Glutamatergic neuron (in vitro differentiated cells): ENCODE data around the gene SH3BP5. TPM values are rescaled to one million over a fixed set of nuclear protein-coding genes. Genes with fewer than 3 reads are reported as not detected.

Experiments
- DNase-seq: peaks from one replicate; pipeline ENCODE4 v3.0.0; 2022
- H3K27ac Mint-ChIP-seq: one replicate; pipeline ENCODE4 v1.8.0; 2020; ENCODE audit warnings: mild to moderate bottlenecking, mixed read lengths, inconsistent platforms; ENCODE audit not compliant: unreplicated experiment
- H3K27me3 Mint-ChIP-seq: one replicate; pipeline ENCODE4 v1.8.0; 2020; ENCODE audit warnings: mild to moderate bottlenecking, moderate library complexity, mixed read lengths, inconsistent platforms; ENCODE audit not compliant: unreplicated experiment
- H3K36me3 Mint-ChIP-seq: one replicate; pipeline ENCODE4 v1.8.0; 2020; ENCODE audit warnings: mild to moderate bottlenecking, mixed read lengths, inconsistent platforms; ENCODE audit not compliant: unreplicated experiment
- H3K4me1 Mint-ChIP-seq: one replicate; pipeline ENCODE4 v1.8.0; 2020; ENCODE audit warnings: mild to moderate bottlenecking, low read depth, mixed read lengths, inconsistent platforms; ENCODE audit not compliant: unreplicated experiment
- H3K4me3 Mint-ChIP-seq: one replicate; pipeline ENCODE4 v1.8.0; 2020; ENCODE audit warnings: mild to moderate bottlenecking, mixed read lengths, inconsistent platforms; ENCODE audit not compliant: unreplicated experiment
- H3K9me3 Mint-ChIP-seq: one replicate; pipeline ENCODE4 v1.8.0; 2020; ENCODE audit warnings: mild to moderate bottlenecking, moderate library complexity, mixed read lengths, inconsistent platforms; ENCODE audit not compliant: unreplicated experiment
- total RNA-seq: library from RNA; stranded (reverse); fragmentation: NEBNext Ultra II Directional; extraction: Animal tissue kit (Norgen Biotek cat#: 25700); gene quantifications from one replicate; pipeline ENCODE4 v1.2.1, GENCODE V29; 2021; ENCODE audit not compliant: unreplicated experiment
- TF ChIP-seq, protein P1 (sequence below): fragments of 200-600 bp; sonication (generic); IDR thresholded peaks from one replicate; pipeline ENCODE4 v1.5.0; 2021; ENCODE audit not compliant: partially characterized antibody, unreplicated experiment

Gene SH3BP5
- total RNA-seq, 1 donor from 2014 or later = 25.3 TPM

DNA sequence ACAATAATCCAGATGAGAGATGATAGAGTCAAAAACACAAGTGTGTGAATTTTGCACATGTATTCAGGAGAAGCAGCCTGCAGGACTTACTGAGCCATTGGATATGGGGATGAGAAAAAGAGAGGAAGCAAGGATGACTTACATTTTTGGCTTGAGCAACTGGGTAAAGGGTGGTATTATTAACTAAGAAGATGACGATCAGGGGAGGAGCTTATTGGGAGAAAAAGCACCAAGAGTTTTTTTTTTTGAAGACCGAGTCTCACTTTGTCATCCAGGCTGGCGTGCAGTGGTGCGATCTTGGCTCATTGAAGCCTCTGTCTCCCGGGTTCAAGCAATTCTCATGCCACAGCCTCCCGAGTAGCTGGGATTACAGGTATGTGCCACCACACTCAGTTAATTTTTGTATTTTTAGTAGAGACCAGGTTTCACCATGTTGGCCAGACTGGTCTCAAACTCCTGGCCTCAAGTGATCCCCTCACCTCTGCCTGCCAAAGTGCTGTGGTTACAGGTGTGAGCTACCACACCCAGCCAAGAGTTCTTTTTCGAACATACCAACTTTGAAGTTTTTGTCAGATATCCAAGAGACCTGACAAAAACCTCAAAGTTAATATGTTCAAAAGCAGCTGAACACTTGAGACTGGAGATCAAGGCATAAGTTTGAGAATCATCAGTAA is 14.8 kb upstream of the SH3BP5 start:
- Mint-ChIP-seq H3K9me3 (peaks cover 5% of the 10 kb centered on the region), H3K4me3 (no peak overlapping the region), H3K4me1 (peaks cover 10% of the 10 kb centered on the region), H3K27me3 (peaks cover 4% of the 10 kb centered on the region), H3K36me3 (no peaks in the 10 kb centered on the region), H3K27ac (no peak overlapping the region)
- TF ChIP-seq, protein P1, sequence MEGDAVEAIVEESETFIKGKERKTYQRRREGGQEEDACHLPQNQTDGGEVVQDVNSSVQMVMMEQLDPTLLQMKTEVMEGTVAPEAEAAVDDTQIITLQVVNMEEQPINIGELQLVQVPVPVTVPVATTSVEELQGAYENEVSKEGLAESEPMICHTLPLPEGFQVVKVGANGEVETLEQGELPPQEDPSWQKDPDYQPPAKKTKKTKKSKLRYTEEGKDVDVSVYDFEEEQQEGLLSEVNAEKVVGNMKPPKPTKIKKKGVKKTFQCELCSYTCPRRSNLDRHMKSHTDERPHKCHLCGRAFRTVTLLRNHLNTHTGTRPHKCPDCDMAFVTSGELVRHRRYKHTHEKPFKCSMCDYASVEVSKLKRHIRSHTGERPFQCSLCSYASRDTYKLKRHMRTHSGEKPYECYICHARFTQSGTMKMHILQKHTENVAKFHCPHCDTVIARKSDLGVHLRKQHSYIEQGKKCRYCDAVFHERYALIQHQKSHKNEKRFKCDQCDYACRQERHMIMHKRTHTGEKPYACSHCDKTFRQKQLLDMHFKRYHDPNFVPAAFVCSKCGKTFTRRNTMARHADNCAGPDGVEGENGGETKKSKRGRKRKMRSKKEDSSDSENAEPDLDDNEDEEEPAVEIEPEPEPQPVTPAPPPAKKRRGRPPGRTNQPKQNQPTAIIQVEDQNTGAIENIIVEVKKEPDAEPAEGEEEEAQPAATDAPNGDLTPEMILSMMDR = no peak
- DNase-seq = no peak

DNA sequence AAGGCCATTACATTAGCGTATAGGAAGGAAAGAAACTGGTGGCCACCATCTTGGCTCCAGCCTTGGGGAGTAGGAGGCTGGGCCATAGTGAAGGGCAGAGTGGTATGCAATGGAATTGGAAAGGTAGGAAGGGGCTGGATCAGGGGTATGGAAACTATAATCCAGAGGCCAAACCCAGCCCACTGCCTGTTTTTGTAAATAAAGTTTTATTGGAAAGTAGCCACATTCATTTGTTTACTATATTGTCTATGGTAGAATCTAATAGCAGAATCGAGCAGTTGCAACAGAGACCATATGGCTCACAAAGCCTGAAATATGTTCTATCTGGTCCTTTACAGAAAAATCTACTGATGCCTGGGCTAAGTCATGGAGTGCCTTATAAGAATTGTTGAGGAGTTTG is 14.1 kb upstream of the SH3BP5 start:
- no peak overlapping the region for H3K27ac Mint-ChIP-seq
- DNase-seq = no peak
- no peak overlapping the region for H3K4me3 Mint-ChIP-seq
- no peaks in the 10 kb centered on the region for H3K36me3 Mint-ChIP-seq
- peaks cover 3% of the 10 kb centered on the region for H3K27me3 Mint-ChIP-seq
- H3K9me3 Mint-ChIP-seq = peaks cover 5% of the 10 kb centered on the region
- TF ChIP-seq, protein P1 = no peak
- peaks cover 14% of the 10 kb centered on the region for H3K4me1 Mint-ChIP-seq

- TF ChIP-seq, protein P1 = no peak
- H3K27ac Mint-ChIP-seq = peak overlapping the region; percentile 74
- no peak for DNase-seq
- no peaks in the 10 kb centered on the region for H3K36me3 Mint-ChIP-seq
- H3K27me3 Mint-ChIP-seq = peaks cover 7% of the 10 kb centered on the region
- no peak overlapping the region for H3K4me3 Mint-ChIP-seq
- peaks cover 19% of the 10 kb centered on the region for H3K4me1 Mint-ChIP-seq
- H3K9me3 Mint-ChIP-seq = peaks cover 9% of the 10 kb centered on the region
These were observed 13.3 kb upstream of the SH3BP5 start for GRCh38 chr3:15345608-15346137.

- Mint-ChIP-seq H3K4me1 (peaks cover 19% of the 10 kb centered on the region), H3K36me3 (no peaks in the 10 kb centered on the region), H3K27me3 (peaks cover 5% of the 10 kb centered on the region), H3K27ac (peak overlapping the region; percentile 74), H3K9me3 (peaks cover 6% of the 10 kb centered on the region), H3K4me3 (no peak overlapping the region)
- TF ChIP-seq, protein P1 = no peak
- peak; percentile 46 for DNase-seq
These were observed 12.8 kb upstream of the SH3BP5 start for GRCh38 chr3:15345066-15345607.

- Mint-ChIP-seq H3K27me3 (peaks cover 5% of the 10 kb centered on the region), H3K4me1 (peaks cover 19% of the 10 kb centered on the region), H3K9me3 (peaks cover 5% of the 10 kb centered on the region), H3K36me3 (no peaks in the 10 kb centered on the region), H3K27ac (no peak overlapping the region), H3K4me3 (no peak overlapping the region)
- no peak for DNase-seq
- TF ChIP-seq, protein P1 = no peak
These were observed 10.6 kb upstream of the SH3BP5 start for GRCh38 chr3:15342945-15343344.
